H1 (cell line): ENCODE results near the gene ECI1. TPM values are rescaled to one million over a fixed set of nuclear protein-coding genes. Genes with fewer than 3 reads are reported as not detected.

Source experiments
- GTF2F1 ChIP-seq: IDR thresholded peaks from 2 replicates; pipeline ENCODE4 v1.6.1; 2012; ENCODE audit warnings: low read depth, low read length, improper control_type of control experiment, borderline replicate concordance
- KDM4A ChIP-seq: IDR thresholded peaks from one replicate; pipeline ENCODE4 v1.7.1; 2012; ENCODE audit warnings: low read depth, mild to moderate bottlenecking, moderate library complexity, low read length, inconsistent platforms; ENCODE audit not compliant: severe bottlenecking
- NRF1 ChIP-seq: IDR thresholded peaks from 2 replicates; pipeline ENCODE4 v1.6.1; 2011; ENCODE audit warnings: mild to moderate bottlenecking, low read depth, low read length, improper control_type of control experiment
- SAP30 ChIP-seq: fragments of 300-600 bp; sonication (generic); IDR thresholded peaks from 2 replicates; pipeline ENCODE4 v1.7.1; 2012; ENCODE audit warnings: low read length, moderate library complexity, mild to moderate bottlenecking, inconsistent platforms; ENCODE audit not compliant: insufficient read depth, insufficient replicate concordance
- SUZ12 ChIP-seq: fragments of 200-600 bp; sonication (generic); IDR thresholded peaks from 2 replicates; pipeline ENCODE4 v1.6.1; 2012; ENCODE audit warnings: mild to moderate bottlenecking, inconsistent platforms, low read length, moderate library complexity, mixed read lengths
- ZNF274 ChIP-seq: IDR thresholded peaks from 2 replicates; pipeline ENCODE4 v1.7.0; 2012; ENCODE audit warnings: low read length, borderline replicate concordance; ENCODE audit errors: extremely low read depth
- polyA plus RNA-seq, 7 experiments: library from polyadenylated mRNA; depleted of rRNA in 3 of 7; stranded (reverse) in 5 of 7; unstranded in 2 of 7; fragments of >200 nt in 5 of 7; fragments of 200-250 nt in 2 of 7; gene quantifications; 1 replicate in 5 of 7; 2 replicates in 1 of 7; 4 replicates in 1 of 7; pipeline versions ENCODE4 v1.2.1 to v1.2.3, GENCODE V29; 2011 to 2013; ENCODE audit warnings: missing spikeins in 2 of 7, mixed read lengths in 2 of 7
- total RNA-seq: library from RNA; stranded (reverse); fragmentation: NEBNext Ultra II Directional; extraction: Animal tissue kit (Norgen Biotek cat#: 25700); gene quantifications from 2 replicates; pipeline ENCODE4 v1.2.1, GENCODE V29; 2021

ECI1 gene
- total and polyA plus RNA-seq, 2 of the 8 experiments (the other 6 are each of a cell fraction or from before 2014, with no cell fraction given) = 79.5 to 151 TPM

DNA sequence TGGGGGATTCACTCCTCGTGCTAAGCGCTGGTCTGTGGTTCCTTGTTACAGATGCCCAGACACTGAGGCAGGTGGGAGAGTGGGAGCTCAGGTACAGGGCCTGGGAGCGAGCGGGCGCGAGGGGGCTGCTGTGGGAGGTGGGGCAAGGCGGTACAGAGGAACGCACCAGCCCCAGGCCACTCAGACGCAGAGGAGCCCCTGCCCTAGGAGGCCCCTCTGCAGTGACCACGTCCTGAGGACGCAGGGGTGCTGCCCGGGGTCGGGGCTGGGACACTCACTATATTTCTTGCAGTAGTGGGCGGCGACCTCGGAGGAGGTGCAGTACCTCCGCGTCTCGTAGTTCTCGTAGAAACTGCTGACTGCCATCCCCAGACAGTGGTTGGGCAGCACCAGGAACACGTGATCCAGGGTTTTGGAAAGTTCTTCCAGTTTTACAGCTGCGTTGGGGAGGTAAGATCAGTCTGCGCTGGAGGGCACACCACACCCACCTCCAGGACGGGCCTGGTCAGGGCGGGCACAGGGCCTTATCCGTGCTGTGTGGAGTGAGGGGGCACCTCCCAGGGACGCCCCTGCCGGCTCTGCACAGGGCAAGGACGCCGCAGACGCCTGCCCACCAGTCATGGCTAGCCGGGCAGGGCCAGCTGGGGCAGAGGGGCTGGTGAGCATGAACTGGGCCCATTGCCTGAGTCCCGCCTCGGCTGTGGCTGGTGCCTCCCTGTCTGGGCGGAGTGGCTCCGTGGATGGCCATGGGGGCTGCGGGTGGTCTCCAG is 32.8 kb upstream of the ECI1 start (continued):
- TF ChIP-seq SAP30 (no peak), KDM4A (no peak), ZNF274 (no peak), GTF2F1 (no peak), NRF1 (no peak), SUZ12 (no peak)
